ENCODE data around the gene IL19.

GRCh38 chr1:206803221-206803730 is 32.7 kb downstream of the IL19 start:
- TF ChIP-seq, protein P1, sequence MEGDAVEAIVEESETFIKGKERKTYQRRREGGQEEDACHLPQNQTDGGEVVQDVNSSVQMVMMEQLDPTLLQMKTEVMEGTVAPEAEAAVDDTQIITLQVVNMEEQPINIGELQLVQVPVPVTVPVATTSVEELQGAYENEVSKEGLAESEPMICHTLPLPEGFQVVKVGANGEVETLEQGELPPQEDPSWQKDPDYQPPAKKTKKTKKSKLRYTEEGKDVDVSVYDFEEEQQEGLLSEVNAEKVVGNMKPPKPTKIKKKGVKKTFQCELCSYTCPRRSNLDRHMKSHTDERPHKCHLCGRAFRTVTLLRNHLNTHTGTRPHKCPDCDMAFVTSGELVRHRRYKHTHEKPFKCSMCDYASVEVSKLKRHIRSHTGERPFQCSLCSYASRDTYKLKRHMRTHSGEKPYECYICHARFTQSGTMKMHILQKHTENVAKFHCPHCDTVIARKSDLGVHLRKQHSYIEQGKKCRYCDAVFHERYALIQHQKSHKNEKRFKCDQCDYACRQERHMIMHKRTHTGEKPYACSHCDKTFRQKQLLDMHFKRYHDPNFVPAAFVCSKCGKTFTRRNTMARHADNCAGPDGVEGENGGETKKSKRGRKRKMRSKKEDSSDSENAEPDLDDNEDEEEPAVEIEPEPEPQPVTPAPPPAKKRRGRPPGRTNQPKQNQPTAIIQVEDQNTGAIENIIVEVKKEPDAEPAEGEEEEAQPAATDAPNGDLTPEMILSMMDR (IDR thresholded peaks at IDR 0.05): no peak
- TF ChIP-seq EZH2 (IDR thresholded peaks at IDR 0.05) (no peak), EZH2phosphoT487 (IDR thresholded peaks at IDR 0.05) (no peak)
